ENCODE data around the gene DTD2. TPM values are rescaled to one million over a fixed set of nuclear protein-coding genes. Genes with fewer than 3 reads are reported as not detected.

Gene DTD2
- total and polyA plus RNA-seq, 2 of the 8 experiments (the other 6 are each of a cell fraction or from before 2014, with no cell fraction given), result 12.0 to 19.5 TPM

DNA sequence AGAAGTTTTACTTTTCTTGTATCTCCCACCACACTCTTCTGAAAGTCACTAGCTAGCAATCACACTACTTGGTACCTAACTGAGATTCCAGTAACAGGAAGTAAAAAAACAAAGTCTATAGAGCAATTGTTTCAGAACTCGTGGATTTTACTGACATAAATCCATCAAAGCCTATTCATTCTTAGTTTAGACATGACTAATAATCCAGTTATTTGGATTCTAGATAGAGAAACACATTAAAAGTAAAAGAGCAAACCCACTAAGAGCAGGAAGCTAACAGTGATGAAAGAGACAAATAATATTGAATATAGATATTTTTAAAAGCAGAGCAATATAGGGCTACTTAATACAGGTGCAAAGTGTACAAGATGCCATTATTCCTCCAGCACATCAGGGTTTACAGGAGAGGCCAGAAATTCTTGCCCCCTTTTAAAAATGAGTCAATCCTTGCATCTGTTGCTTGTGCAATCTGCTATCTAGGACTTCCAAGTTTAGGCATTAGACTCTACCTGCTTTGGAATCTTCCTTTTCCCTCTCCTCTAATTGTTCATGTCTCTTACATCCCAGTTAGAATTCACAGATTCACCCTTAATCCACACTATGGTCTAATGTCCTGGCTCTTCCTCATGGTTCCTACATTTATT lies 43.0 kb downstream of the DTD2 start (continued):
- TF ChIP-seq POLR2AphosphoS5 (IDR thresholded peaks at IDR 0.05; ENCODE audit: low read depth, low read length) (no peak), SIRT6 (IDR thresholded peaks at IDR 0.05; ENCODE audit: low read length) (no peak), FOSL1 (IDR thresholded peaks at IDR 0.05; ENCODE audit: insufficient read depth, low read depth, low read length) (no peak)
